Cardiac muscle cell (in vitro differentiated cells and primary cell): ENCODE results near the gene NOB1. TPM values are rescaled to one million over a fixed set of nuclear protein-coding genes. Genes with fewer than 3 reads are reported as not detected.
"Not testable (repeated sequence)": the region's sequence is repeated elsewhere in the genome, so short reads cannot be mapped to it uniquely, and the experiment has no call there.

Experiments used
- DNase-seq, 2 donors: peaks; one replicate each; pipeline versions ENCODE4 v3.0.0 to v3.0.0-alpha.2; 2010 to 2017; ENCODE audit warnings: low read depth in 1 of 2, low spot score in 1 of 2
- H3K27ac ChIP-seq: fragments of 200-600 bp; sonication (generic); 2 replicates; pipeline ENCODE4 v1.5.1; 2016
- H3K27me3 ChIP-seq: fragments of 200-600 bp; sonication (generic); 2 replicates; pipeline ENCODE4 v1.6.0; 2016; ENCODE audit warnings: control low read depth
- H3K36me3 ChIP-seq: fragments of 200-600 bp; sonication (generic); 2 replicates; pipeline ENCODE4 v1.5.1; 2016; ENCODE audit warnings: control low read depth
- H3K4me1 ChIP-seq: fragments of 200-600 bp; sonication (generic); 2 replicates; pipeline ENCODE4 v1.8.1; 2017; ENCODE audit warnings: low read depth, mild to moderate bottlenecking, mixed run types
- H3K4me3 ChIP-seq: fragments of 200-600 bp; sonication (generic); 2 replicates; pipeline ENCODE4 v1.5.1; 2016; ENCODE audit warnings: mild to moderate bottlenecking
- H3K9me3 ChIP-seq: fragments of 200-600 bp; sonication (generic); 2 replicates; pipeline ENCODE4 v1.5.1; 2017; ENCODE audit warnings: low read depth, mild to moderate bottlenecking, control low read depth
- polyA plus RNA-seq: library from polyadenylated mRNA; unstranded; fragments of >200 nt; fragmentation: Nextera tagmentation; extraction: Ambion mirVana; gene quantifications from 2 replicates; pipeline ENCODE4 v1.2.1, GENCODE V29; 2016
- total RNA-seq: library from RNA; depleted of rRNA; stranded (reverse); fragments of >200 nt; gene quantifications from 2 replicates; pipeline ENCODE4 v1.2.3, GENCODE V29; 2016
- TF ChIP-seq, protein P1 (sequence below): IDR thresholded peaks from 2 replicates; pipeline ENCODE4 v1.5.1; 2012; ENCODE audit warnings: low read depth, mild to moderate bottlenecking, low read length

Gene NOB1
- total and polyA plus RNA-seq, 2 experiments from 2014 or later, result 26.8 to 34.0 TPM

- Histone ChIP-seq H3K9me3 (no peaks in the 10 kb centered on the region), H3K4me3 (no peak overlapping the region), H3K27me3 (no peaks in the 10 kb centered on the region), H3K36me3 (peaks cover 65% of the 10 kb centered on the region), H3K4me1 (no peaks in the 10 kb centered on the region), H3K27ac (no peak overlapping the region)
- TF ChIP-seq, protein P1, sequence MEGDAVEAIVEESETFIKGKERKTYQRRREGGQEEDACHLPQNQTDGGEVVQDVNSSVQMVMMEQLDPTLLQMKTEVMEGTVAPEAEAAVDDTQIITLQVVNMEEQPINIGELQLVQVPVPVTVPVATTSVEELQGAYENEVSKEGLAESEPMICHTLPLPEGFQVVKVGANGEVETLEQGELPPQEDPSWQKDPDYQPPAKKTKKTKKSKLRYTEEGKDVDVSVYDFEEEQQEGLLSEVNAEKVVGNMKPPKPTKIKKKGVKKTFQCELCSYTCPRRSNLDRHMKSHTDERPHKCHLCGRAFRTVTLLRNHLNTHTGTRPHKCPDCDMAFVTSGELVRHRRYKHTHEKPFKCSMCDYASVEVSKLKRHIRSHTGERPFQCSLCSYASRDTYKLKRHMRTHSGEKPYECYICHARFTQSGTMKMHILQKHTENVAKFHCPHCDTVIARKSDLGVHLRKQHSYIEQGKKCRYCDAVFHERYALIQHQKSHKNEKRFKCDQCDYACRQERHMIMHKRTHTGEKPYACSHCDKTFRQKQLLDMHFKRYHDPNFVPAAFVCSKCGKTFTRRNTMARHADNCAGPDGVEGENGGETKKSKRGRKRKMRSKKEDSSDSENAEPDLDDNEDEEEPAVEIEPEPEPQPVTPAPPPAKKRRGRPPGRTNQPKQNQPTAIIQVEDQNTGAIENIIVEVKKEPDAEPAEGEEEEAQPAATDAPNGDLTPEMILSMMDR, result no peak
- no peak for DNase-seq
These were observed 9.5 kb downstream of the NOB1 start for GRCh38 chr16:69745232-69745612.

DNA sequence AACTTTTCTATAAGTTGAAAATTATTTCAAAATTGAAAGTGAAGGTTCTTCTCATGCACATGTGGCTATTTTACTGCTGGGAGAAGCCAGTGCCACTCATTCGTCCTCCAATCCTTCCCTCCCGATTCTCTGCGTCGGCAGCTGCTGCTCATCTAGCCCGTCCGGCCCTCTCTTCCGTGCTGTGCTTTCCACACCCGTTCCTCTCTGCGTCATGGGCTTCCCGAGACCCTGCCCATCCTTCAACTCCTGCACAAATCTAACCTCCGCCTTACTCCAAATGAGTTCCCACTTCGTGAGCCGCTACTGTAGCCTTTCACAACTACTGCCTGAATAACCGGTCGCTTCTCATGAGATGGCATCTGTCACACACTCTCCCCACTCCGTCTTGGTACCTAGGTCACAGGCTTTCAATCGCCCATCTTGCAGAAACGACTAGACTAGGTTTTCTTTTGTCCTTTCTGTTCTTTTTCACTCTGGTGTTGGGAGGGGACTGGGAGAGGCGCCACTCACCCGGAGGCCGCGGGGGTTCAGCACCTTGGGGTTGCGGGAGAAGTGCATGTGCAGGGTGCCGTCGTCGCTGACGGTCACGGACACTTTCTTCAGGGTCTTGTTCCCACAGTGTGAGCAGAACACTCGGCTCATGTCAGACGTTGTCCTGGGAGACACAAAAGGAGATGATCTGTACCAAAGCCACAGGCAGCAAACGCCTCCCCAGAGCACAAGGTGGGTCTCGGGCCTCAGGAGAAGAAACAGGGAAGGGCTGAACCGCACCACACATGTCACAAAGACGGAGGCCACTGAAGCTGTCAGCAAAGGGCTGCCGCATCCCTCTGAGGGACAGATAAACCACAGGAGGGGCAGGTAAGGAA is 10.1 kb downstream of the NOB1 start:
- H3K4me3 ChIP-seq, result no peak overlapping the region
- no peak for DNase-seq
- TF ChIP-seq, protein P1, result no peak
- H3K27ac ChIP-seq, result no peak overlapping the region
- no peaks in the 10 kb centered on the region for H3K4me1 ChIP-seq
- no peaks in the 10 kb centered on the region for H3K9me3 ChIP-seq
- peaks cover 64% of the 10 kb centered on the region for H3K36me3 ChIP-seq
- no peaks in the 10 kb centered on the region for H3K27me3 ChIP-seq

- no peaks in the 10 kb centered on the region for H3K9me3 ChIP-seq
- H3K4me1 ChIP-seq, result no peaks in the 10 kb centered on the region
- H3K27me3 ChIP-seq, result no peaks in the 10 kb centered on the region
- H3K36me3 ChIP-seq, result peaks cover 44% of the 10 kb centered on the region
- TF ChIP-seq, protein P1, result no peak
- DNase-seq, result peak; percentile 5 to 63
- H3K4me3 ChIP-seq, result no peak overlapping the region
- no peak overlapping the region for H3K27ac ChIP-seq
These were observed 12.5 kb downstream of the NOB1 start for GRCh38 chr16:69741951-69742904.

DNA sequence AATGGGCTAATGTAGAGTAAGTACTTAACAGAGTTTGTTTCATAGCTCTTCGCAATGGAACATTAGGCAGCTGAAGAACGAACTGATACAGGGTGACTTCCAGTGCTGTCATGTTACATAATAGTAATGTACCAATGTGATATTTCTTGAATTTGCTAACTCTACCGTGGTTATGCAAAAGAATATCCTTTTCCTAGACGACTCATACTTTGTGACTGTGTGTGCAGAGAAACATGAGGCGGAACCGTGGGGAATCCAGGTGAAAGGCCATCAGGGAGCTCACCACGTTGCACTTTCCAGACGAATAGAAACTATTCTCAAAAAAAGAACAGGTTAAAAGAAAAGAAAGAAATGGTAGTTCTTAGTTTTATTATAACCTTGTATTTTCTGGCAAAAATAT is 13.2 kb downstream of the NOB1 start:
- TF ChIP-seq, protein P1, result no peak
- Histone ChIP-seq H3K4me3 (no peak overlapping the region), H3K36me3 (peaks cover 43% of the 10 kb centered on the region), H3K9me3 (no peaks in the 10 kb centered on the region), H3K4me1 (no peaks in the 10 kb centered on the region), H3K27ac (no peak overlapping the region), H3K27me3 (no peaks in the 10 kb centered on the region)
- peak in 1 of 2 donors; percentile 19 for DNase-seq

DNA sequence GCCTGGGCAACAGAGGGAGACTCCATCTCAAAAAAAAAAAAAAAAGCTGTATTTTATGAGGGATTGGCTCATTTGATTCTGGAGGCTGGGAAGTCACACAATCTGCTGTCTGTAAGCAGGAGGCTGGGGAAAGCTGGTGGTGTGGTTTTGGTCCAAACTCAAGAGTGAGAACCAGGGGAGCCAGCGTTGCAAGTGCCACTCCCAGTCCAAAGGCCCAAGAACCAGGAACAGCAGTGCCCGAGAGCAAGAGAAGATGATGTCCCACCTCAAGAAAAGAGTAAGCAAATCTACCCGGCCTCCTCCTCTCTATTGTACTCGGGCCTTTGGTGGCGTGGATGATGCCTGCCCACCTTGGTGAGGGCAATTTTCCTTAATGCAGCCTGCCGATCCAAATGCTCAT is 22.6 kb downstream of the NOB1 start:
- Histone ChIP-seq H3K27me3 (no peaks in the 10 kb centered on the region), H3K4me3 (no peak overlapping the region), H3K4me1 (peaks cover 3% of the 10 kb centered on the region), H3K9me3 (no peaks in the 10 kb centered on the region), H3K27ac (no peak overlapping the region), H3K36me3 (no peaks in the 10 kb centered on the region)
- DNase-seq, result no peak
- TF ChIP-seq, protein P1, result no peak

DNA sequence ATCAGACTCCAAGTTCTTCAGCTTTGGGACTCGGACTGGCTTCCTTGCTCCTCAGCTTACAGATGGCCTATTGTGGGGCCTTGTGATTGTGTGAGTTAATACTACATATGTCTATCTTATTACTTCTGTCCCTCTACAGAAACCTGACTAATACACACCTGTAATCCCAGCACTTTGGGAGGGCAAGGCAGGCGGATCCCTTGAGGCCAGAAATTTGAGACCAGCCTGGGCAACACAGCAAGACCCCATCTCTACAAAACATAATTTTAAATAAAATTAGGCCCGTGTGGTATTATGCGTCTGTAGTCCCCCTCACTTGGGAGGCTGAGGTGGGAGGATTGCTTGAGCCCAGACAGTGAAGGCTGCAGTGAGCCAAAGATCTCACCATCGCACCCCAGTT is 23.4 kb downstream of the NOB1 start:
- not testable (repeated sequence) for DNase-seq, H3K4me1 ChIP-seq, H3K36me3 ChIP-seq, H3K27me3 ChIP-seq, H3K27ac ChIP-seq, H3K4me3 ChIP-seq, H3K9me3 ChIP-seq

GRCh38 chr16:69729030-69729429 is 25.7 kb downstream of the NOB1 start:
- not testable (repeated sequence) for H3K4me1 ChIP-seq, H3K36me3 ChIP-seq, H3K27me3 ChIP-seq, H3K4me3 ChIP-seq, H3K9me3 ChIP-seq, H3K27ac ChIP-seq, DNase-seq
